ENCODE data around the gene ABCG8. TPM values are rescaled to one million over a fixed set of nuclear protein-coding genes. Genes with fewer than 3 reads are reported as not detected.

Gene ABCG8
- total and polyA plus RNA-seq, 2 donors (not counting 1 experiment from before 2014, with no cell fraction given) = not detected

DNA sequence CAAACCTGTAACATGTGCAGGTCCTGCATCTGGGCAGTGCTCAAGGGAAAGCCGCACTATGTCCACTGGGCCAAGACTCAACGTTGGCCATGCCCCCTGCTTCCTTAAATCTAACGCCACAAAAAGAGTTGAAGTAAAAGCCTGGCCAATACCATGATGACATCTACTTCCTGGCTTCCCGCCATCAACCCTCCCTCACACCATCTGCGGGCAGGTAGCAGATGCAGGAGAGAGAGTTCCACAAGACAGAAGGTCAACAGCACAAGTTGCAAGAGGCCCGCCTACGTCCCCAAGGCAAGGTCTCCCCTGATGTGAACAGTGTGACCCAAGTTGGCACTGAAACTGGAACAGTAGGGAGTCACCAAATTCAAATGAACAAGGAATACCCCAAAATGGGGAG is 48.4 kb downstream of the ABCG8 start:
- Histone ChIP-seq H3K27me3 (replicated peaks in 1 of 4; ENCODE audit: control extremely low read depth in 1 of 4, control insufficient read depth in 3 of 4, insufficient read depth in 4 of 4, low read length in 3 of 4) (no peaks in the 10 kb centered on the region), H3K4me3 (ENCODE audit: control extremely low read depth in 1 of 5, extremely low read depth in 1 of 5, insufficient read depth in 1 of 5, low read depth in 2 of 5, low read length in 4 of 5) (no peak overlapping the region), H3K79me2 (ENCODE audit: control insufficient read depth, insufficient read depth, low read length) (no peaks in the 10 kb centered on the region), H3K4me2 (replicated peaks; ENCODE audit: low read depth, low read length, poor library complexity, severe bottlenecking) (no peak overlapping the region), H4K20me1 (ENCODE audit: control insufficient read depth, insufficient read depth, low read length, poor library complexity, severe bottlenecking) (no peaks in the 10 kb centered on the region), H2AFZ (ENCODE audit: insufficient read depth, low read depth, low read length, poor library complexity, severe bottlenecking) (no peak overlapping the region), H3K9ac (ENCODE audit: low read length) (no peak overlapping the region), H3K9me3 (ENCODE audit: control extremely low read depth in 1 of 3, control insufficient read depth in 2 of 3, insufficient read depth in 1 of 3, low read length in 2 of 3) (no peaks in the 10 kb centered on the region), H3K27ac (ENCODE audit: low read length in 2 of 2) (no peak overlapping the region), H3K4me1 (ENCODE audit: control insufficient read depth in 2 of 2, insufficient read depth in 2 of 2, low read length in 2 of 2) (no peaks in the 10 kb centered on the region), H3K36me3 (replicated peaks in 1 of 2; ENCODE audit: control extremely low read depth in 1 of 2, control insufficient read depth in 1 of 2, extremely low read depth in 1 of 2, insufficient read depth in 2 of 2, low read length in 1 of 2) (peaks cover 8 to 54% of the 10 kb centered on the region in 2 experiments)
- no peak overlapping the region for H3K4me3 Mint-ChIP-seq
- no peak for DNase-seq
- ChIA-PET POLR2A (no interaction called here), CTCF (no interaction called here)
- TF ChIP-seq, protein P1, sequence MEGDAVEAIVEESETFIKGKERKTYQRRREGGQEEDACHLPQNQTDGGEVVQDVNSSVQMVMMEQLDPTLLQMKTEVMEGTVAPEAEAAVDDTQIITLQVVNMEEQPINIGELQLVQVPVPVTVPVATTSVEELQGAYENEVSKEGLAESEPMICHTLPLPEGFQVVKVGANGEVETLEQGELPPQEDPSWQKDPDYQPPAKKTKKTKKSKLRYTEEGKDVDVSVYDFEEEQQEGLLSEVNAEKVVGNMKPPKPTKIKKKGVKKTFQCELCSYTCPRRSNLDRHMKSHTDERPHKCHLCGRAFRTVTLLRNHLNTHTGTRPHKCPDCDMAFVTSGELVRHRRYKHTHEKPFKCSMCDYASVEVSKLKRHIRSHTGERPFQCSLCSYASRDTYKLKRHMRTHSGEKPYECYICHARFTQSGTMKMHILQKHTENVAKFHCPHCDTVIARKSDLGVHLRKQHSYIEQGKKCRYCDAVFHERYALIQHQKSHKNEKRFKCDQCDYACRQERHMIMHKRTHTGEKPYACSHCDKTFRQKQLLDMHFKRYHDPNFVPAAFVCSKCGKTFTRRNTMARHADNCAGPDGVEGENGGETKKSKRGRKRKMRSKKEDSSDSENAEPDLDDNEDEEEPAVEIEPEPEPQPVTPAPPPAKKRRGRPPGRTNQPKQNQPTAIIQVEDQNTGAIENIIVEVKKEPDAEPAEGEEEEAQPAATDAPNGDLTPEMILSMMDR (IDR thresholded peaks at IDR 0.05) = no peak
- TF ChIP-seq EZH2 (IDR thresholded peaks at IDR 0.05; ENCODE audit: borderline replicate concordance, insufficient read depth, low read depth, low read length, poor library complexity, severe bottlenecking) = no peak
- intact Hi-C loops (cut with micrococcal nuclease) = no loop called here
- H3K27me3 Mint-ChIP-seq = no peaks in the 10 kb centered on the region
- H3K9me3 Mint-ChIP-seq (ENCODE audit: insufficient read depth) = no peaks in the 10 kb centered on the region
- no peak for ATAC-seq (ENCODE audit: low read depth)
- H3K27ac Mint-ChIP-seq = no peak overlapping the region
- WGBS (ENCODE audit: insufficient coverage) = 100% methylated on average over 6 of the region's 7 CpGs
- no peaks in the 10 kb centered on the region for H3K4me1 Mint-ChIP-seq

DNA sequence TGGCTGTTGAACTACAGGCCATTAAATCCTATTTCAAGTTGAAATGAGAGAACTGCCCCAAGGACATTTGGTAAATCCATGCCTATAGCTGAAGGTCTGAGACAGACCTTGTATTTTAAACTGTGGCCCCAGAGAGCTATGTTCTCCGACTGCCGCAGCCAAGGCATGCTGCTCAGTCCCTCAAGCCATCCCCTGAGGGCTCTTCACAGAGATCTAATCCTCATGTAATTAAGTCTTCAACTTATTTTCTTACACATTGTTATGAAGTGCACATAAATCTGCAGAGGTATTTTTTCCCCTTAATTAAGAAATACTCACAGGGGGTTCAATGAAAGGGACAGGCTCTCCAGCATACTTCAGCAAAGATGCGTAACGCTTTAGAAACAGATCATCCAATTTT is 50.6 kb downstream of the ABCG8 start:
- H3K36me3 ChIP-seq (replicated peaks in 1 of 2; ENCODE audit: control extremely low read depth in 1 of 2, control insufficient read depth in 1 of 2, extremely low read depth in 1 of 2, insufficient read depth in 2 of 2, low read length in 1 of 2) = peaks cover 15 to 75% of the 10 kb centered on the region in 2 experiments
- CTCF ChIA-PET = no interaction called here

More for the DNA sequence above, 50.6 kb downstream of the ABCG8 start:
- DNase-seq (no peak), ATAC-seq (ENCODE audit: low read depth) (no peak)
- POLR2A ChIA-PET = no interaction called here
- Mint-ChIP-seq H3K27me3 (no peaks in the 10 kb centered on the region), H3K27ac (no peak overlapping the region), H3K4me3 (no peak overlapping the region), H3K4me1 (no peaks in the 10 kb centered on the region), H3K9me3 (ENCODE audit: insufficient read depth) (no peaks in the 10 kb centered on the region)
- H3K4me1 ChIP-seq (ENCODE audit: control insufficient read depth in 2 of 2, insufficient read depth in 2 of 2, low read length in 2 of 2) = no peaks in the 10 kb centered on the region
- H3K9me3 ChIP-seq (ENCODE audit: control extremely low read depth in 1 of 3, control insufficient read depth in 2 of 3, insufficient read depth in 1 of 3, low read length in 2 of 3) = no peaks in the 10 kb centered on the region
- H4K20me1 ChIP-seq (ENCODE audit: control insufficient read depth, insufficient read depth, low read length, poor library complexity, severe bottlenecking) = no peaks in the 10 kb centered on the region
- no peak overlapping the region for H3K27ac ChIP-seq (ENCODE audit: low read length in 2 of 2)
- no peak overlapping the region for H2AFZ ChIP-seq (ENCODE audit: insufficient read depth, low read depth, low read length, poor library complexity, severe bottlenecking)
- no peaks in the 10 kb centered on the region for H3K79me2 ChIP-seq (ENCODE audit: control insufficient read depth, insufficient read depth, low read length)
- no peaks in the 10 kb centered on the region for H3K27me3 ChIP-seq (replicated peaks in 1 of 4; ENCODE audit: control extremely low read depth in 1 of 4, control insufficient read depth in 3 of 4, insufficient read depth in 4 of 4, low read length in 3 of 4)
- TF ChIP-seq EZH2 (IDR thresholded peaks at IDR 0.05; ENCODE audit: borderline replicate concordance, insufficient read depth, low read depth, low read length, poor library complexity, severe bottlenecking) = no peak
- TF ChIP-seq, protein P1 (IDR thresholded peaks at IDR 0.05) = no peak
- intact Hi-C loops (cut with micrococcal nuclease) = no loop called here
- H3K4me3 ChIP-seq (ENCODE audit: control extremely low read depth in 1 of 5, extremely low read depth in 1 of 5, insufficient read depth in 1 of 5, low read depth in 2 of 5, low read length in 4 of 5) = no peak overlapping the region
- no peak overlapping the region for H3K4me2 ChIP-seq (replicated peaks; ENCODE audit: low read depth, low read length, poor library complexity, severe bottlenecking)
- H3K9ac ChIP-seq (ENCODE audit: low read length) = no peak overlapping the region
- no CpG with 5 or more reads among the region's 4 CpGs for WGBS (ENCODE audit: insufficient coverage)

Measured in B cell (primary cell).